HG03460 (cell line): Measurements from ENCODE around the gene PEMT.

Experiments
- ATAC-seq: cut with Tn5 transposase; IDR thresholded peaks from one replicate; pipeline ENCODE4 v1.9.1; 2021; ENCODE audit not compliant: unreplicated experiment

PEMT gene

GRCh38 chr17:17605729-17606088 is 14.2 kb upstream of the PEMT start:
- ATAC-seq, result no peak

GRCh38 chr17:17605083-17605728 is 13.7 kb upstream of the PEMT start:
- no peak for ATAC-seq

GRCh38 chr17:17603895-17604225 is 12.4 kb upstream of the PEMT start:
- ATAC-seq, result no peak

- ATAC-seq, result no peak
Observed at GRCh38 chr17:17603178-17603894, 11.8 kb upstream of the PEMT start.

- no peak for ATAC-seq
Observed at GRCh38 chr17:17599965-17600364, 8.5 kb upstream of the PEMT start.

GRCh38 chr17:17598003-17598402 is 6.5 kb upstream of the PEMT start:
- ATAC-seq, result no peak

GRCh38 chr17:17595755-17596154 is 4.2 kb upstream of the PEMT start:
- ATAC-seq, result no peak

GRCh38 chr17:17593222-17593620 is 1.7 kb upstream of the PEMT start:
- ATAC-seq, result no peak

- ATAC-seq, result no peak
Observed at GRCh38 chr17:17590883-17591354, 589 bp downstream of the PEMT start.

- no peak for ATAC-seq
Observed at GRCh38 chr17:17590141-17590751, 1.3 kb downstream of the PEMT start.

GRCh38 chr17:17587614-17588337 is 3.7 kb downstream of the PEMT start:
- ATAC-seq, result no peak

- ATAC-seq, result no peak
Observed at GRCh38 chr17:17582372-17582771, 9.1 kb downstream of the PEMT start.

- no peak for ATAC-seq
Observed at GRCh38 chr17:17581509-17581908, 10.0 kb downstream of the PEMT start.

- ATAC-seq, result no peak
Observed at GRCh38 chr17:17580662-17581470, 10.6 kb downstream of the PEMT start.

- ATAC-seq, result no peak
Observed at GRCh38 chr17:17579691-17580090, 11.8 kb downstream of the PEMT start.

GRCh38 chr17:17577373-17577772 is 14.1 kb downstream of the PEMT start:
- ATAC-seq, result no peak

GRCh38 chr17:17576772-17577234 is 14.7 kb downstream of the PEMT start:
- ATAC-seq, result no peak

- no peak for ATAC-seq
Observed at GRCh38 chr17:17575360-17576251, 15.9 kb downstream of the PEMT start.

GRCh38 chr17:17573912-17574311 is 17.6 kb downstream of the PEMT start:
- ATAC-seq, result no peak
